GM12892 (cell line): ENCODE measurements around the gene CCDC83.
"Not testable (repeated sequence)": the region's sequence is repeated elsewhere in the genome, so short reads cannot be mapped to it uniquely, and the experiment has no call there.

ENCODE experiments used
- DNase-seq: peaks from one replicate; pipeline ENCODE4 v3.0.0; 2011; ENCODE audit not compliant: insufficient read length
- FAIRE-seq: peaks from 2 replicates; lab custom pipeline; 2011; peaks lifted over from hg19 to GRCh38; lab: Jason Lieb, UNC
- POLR2A ChIP-seq: IDR thresholded peaks from 2 replicates; pipeline ENCODE4 v1.6.1; 2011; ENCODE audit warnings: low read depth, low read length, control low read depth
- POLR2AphosphoS5 ChIP-seq: IDR thresholded peaks from 2 replicates; pipeline ENCODE4 v1.6.1; 2011; ENCODE audit warnings: low read depth, low read length, control low read depth
- TAF1 ChIP-seq: IDR thresholded peaks from 2 replicates; pipeline ENCODE4 v1.6.1; 2011; ENCODE audit warnings: low read depth, mild to moderate bottlenecking, control low read depth, low read length, borderline replicate concordance

Gene CCDC83

GRCh38 chr11:85896876-85897275, 41.7 kb downstream of the CCDC83 start:
- FAIRE-seq, result no peak
- no peak for TF ChIP-seq TAF1
- no peak for TF ChIP-seq POLR2AphosphoS5
- no peak for TF ChIP-seq POLR2A

GRCh38 chr11:85898456-85898855, 43.3 kb downstream of the CCDC83 start:
- no peak for DNase-seq
- no peak for FAIRE-seq
- TF ChIP-seq POLR2AphosphoS5 (no peak), TAF1 (no peak), POLR2A (no peak)

More at GRCh38 chr11:85896876-85897275, 41.7 kb downstream of the CCDC83 start:
- no peak for DNase-seq

- TF ChIP-seq TAF1, result no peak
- no peak for TF ChIP-seq POLR2A
- TF ChIP-seq POLR2AphosphoS5, result no peak
- no peak for DNase-seq
- no peak for FAIRE-seq
Measured at GRCh38 chr11:85902353-85902752, 47.2 kb downstream of the CCDC83 start.

- FAIRE-seq, result no peak
Measured at GRCh38 chr11:85903406-85903805, 48.2 kb downstream of the CCDC83 start.

GRCh38 chr11:85903811-85904210, 48.6 kb downstream of the CCDC83 start:
- FAIRE-seq, result no peak
- TF ChIP-seq TAF1 (no peak), POLR2A (no peak)
- DNase-seq, result no peak

More at GRCh38 chr11:85903406-85903805, 48.2 kb downstream of the CCDC83 start:
- no peak for TF ChIP-seq TAF1
- no peak for TF ChIP-seq POLR2AphosphoS5
- TF ChIP-seq POLR2A, result no peak
- no peak for DNase-seq

- TF ChIP-seq TAF1 (no peak), POLR2AphosphoS5 (no peak), POLR2A (no peak)
- FAIRE-seq (no peak), DNase-seq (no peak)
Measured at GRCh38 chr11:85912414-85912813, 57.2 kb downstream of the CCDC83 start.

GRCh38 chr11:85913513-85913912, 58.3 kb downstream of the CCDC83 start:
- TF ChIP-seq TAF1 (no peak), POLR2A (no peak), POLR2AphosphoS5 (no peak)
- no peak for DNase-seq
- FAIRE-seq, result no peak

- FAIRE-seq (no peak), DNase-seq (no peak)
- TF ChIP-seq POLR2A (no peak), TAF1 (no peak), POLR2AphosphoS5 (no peak)
Measured at GRCh38 chr11:85914425-85914824, 59.2 kb downstream of the CCDC83 start.

GRCh38 chr11:85918910-85919794, 64.0 kb downstream of the CCDC83 start:
- TF ChIP-seq POLR2A, result no peak
- no peak for TF ChIP-seq POLR2AphosphoS5
- TF ChIP-seq TAF1, result no peak
- no peak for DNase-seq

GRCh38 chr11:85922367-85922766, 67.2 kb downstream of the CCDC83 start:
- no peak for TF ChIP-seq POLR2AphosphoS5
- TF ChIP-seq POLR2A, result no peak
- TF ChIP-seq TAF1, result no peak
- no peak for DNase-seq
- FAIRE-seq, result no peak

More at GRCh38 chr11:85918910-85919794, 64.0 kb downstream of the CCDC83 start:
- FAIRE-seq, result no peak

- DNase-seq (no peak), FAIRE-seq (no peak)
- TF ChIP-seq POLR2A (no peak), POLR2AphosphoS5 (no peak)
Measured at GRCh38 chr11:85923455-85923854, 68.3 kb downstream of the CCDC83 start.

GRCh38 chr11:85926653-85927214, 71.6 kb downstream of the CCDC83 start:
- DNase-seq, FAIRE-seq: not testable (repeated sequence)
